GM19238 (cell line): ENCODE measurements around the gene INAFM2.
A peak's percentile ranks its signal among the peaks of the same experiment; 100 is the strongest.

Source experiments
- DNase-seq: peaks from one replicate; pipeline ENCODE4 v3.0.0; 2011; ENCODE audit warnings: low spot score; ENCODE audit not compliant: insufficient read length

INAFM2 gene

DNA sequence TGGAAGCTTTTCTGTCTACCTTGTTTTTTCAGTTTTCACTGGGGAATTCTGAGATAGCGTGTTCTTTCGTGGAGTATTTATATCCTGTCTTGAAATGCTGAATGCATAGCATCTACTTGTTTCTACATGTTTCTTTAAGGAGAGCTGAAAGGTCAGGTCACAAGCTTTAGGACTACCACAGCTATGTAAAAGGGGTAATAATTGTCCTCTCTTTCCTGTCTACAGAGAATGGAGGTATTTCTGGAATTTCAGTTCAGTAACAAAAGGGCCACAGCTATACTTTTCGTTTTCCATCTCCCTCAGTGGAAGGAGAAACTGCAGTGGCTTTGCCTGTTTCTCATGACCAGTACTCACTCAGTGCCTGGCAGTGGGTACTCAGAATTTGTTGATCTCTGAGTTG is 4.7 kb downstream of the INAFM2 start:
- no peak for DNase-seq

DNA sequence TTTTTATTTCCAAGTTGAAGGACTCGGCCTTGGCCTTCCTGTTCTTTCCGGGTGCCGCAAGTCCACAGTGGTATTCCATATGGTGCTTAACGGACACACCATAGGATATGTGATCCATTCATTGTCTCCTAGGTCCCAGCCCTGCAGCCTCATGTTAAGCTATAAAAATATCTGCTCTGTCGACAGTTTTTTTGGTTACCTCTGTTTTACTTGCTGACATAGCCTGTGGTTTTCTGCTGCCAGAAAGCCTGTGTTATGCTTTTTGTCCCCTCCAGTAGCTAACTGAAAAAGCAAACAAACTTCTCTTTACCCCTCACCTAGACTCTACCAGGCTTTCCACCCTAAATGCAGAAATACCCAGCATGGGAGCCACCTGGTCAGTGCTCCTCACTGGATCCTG is 5.3 kb downstream of the INAFM2 start:
- DNase-seq = no peak

DNA sequence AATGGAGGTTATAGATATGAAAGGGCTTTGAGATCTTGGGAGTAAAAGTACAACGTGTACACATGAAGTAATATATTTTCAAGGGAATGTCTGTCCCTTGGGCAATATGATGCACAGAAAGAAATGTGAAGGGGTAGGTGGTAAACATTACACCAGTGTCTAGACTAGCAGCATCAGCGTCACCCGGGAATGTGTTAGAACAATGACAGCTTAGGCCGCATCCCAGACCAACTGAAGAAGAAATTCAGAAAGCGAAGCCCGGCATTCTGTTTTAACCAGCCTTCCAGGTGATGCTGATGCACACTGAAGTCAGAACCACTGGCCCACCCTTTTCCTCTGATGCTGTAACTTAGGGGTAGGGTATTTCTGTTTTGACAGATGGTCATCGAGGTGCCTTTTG is 6.3 kb downstream of the INAFM2 start:
- no peak for DNase-seq

DNA sequence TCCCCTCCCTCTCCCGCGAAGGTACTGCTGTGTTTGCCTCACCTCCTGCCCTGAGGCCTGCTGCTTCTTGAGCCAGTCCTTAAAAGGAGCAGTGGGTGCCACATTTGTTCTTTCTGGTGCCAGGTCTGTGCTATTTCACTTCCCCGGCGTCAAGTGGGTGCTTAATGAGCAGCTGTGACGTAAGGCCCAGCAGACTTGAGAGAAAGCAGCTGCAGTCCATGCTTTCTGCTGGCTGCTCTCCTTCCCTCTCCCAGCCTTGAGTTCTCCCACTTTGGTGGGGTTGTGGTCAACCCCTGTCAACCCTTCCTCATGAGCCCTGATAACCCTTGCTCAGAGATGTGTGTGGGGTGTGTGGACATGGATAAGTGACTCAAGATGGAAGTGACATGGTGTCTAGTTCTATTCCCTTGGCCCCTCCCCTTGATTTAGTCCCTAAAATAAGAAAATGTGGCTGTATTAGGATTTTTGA is 6.9 kb downstream of the INAFM2 start:
- no peak for DNase-seq

DNA sequence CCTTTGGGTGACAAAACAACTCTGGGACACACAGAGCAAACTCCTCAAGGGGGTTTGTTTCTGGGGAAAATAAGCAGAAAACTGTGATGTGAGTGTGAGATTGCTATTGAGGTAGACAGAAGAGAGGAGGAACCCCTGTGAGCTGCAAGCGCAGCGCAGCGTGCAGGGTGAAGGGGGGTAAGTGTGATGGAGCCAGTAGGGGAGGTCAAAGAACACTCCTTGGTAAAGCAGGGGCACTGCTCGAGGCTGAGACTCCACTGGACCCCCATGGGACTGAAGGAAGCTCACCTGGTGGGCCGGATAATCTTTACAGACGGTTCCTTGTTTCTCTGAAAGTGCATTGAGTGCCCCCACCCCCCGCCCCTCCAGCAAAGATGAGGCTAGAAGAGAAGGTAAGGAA is 7.5 kb downstream of the INAFM2 start:
- DNase-seq = no peak

DNA sequence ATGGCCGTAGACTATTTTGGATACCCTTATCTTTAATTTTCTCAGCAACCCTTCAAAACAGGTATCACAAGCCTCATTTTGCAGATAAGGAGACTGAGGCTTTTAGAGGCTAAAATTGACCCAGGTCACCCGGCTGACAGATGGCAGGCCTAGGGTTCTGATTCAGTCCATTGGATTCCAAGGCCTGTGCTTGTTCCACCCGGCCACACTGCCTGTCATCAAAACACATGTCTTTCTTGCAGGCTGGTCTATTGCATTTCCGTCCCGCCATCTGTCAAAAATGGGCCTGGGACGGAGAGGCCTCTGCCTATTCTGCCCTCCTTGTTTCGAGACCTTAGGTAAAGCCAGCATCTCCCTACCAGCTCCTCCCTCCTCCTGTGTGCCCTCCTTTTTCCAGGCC is 8.1 kb downstream of the INAFM2 start:
- DNase-seq = no peak

DNA sequence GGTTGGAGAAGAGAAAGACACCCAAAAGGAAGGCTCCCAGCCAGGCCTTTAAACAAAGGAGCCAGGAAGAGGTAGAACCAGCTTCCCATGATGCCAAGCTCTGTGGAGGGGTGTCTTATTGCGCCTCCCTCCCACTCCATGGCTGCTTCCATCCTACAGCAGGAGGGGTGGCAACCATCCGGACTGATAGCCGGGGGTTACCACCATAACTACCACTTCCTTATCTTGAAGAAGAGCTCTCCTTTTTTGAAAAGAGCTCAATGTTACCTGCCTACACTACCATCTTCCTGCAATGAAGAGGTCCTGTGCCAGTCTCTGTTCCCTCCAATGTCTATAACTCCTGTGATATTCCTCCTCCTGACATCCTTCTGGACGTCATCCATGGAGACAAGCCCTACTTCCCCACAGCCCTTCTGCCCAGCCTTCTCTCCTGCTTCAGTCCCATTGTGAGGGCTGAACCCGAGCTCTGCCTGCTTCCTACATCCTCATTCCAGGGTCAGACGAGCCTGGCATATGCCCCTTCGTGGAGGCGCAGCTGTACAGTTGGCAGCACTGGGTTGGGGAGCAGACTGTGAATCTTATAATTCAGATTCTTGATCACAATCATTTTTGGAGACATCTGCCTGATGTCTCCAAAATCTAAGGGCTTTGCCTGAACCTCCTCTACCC is 8.8 kb downstream of the INAFM2 start:
- no peak for DNase-seq

DNA sequence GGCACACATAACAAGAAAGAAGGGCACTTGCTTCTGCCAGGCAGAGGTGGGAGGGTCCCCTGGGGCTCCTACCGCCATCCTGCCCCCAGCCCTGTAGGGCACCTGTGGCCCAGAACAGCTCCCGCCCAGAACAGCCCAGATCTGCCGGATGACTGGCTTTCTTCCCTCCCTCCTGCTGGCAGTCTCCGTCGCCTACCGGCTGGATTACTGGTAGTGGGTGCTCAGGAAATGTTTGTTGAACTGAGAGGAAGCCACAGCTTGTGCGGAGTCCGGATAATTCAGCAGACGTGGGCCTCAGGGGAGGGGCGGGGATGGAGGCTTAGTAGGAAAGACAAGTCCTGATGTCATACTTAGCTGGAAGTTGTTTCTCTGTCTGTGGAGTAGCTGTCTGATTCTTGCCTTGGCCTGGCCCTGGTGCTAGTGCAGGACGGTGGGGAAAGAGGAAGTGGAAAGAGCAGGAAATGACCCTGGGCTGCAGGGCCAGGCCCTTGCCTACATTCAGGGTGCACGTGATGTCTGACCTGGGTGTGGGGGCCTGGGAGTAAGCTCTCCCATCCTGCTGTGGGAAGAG is 10.5 kb downstream of the INAFM2 start:
- peak; percentile 53 for DNase-seq

DNA sequence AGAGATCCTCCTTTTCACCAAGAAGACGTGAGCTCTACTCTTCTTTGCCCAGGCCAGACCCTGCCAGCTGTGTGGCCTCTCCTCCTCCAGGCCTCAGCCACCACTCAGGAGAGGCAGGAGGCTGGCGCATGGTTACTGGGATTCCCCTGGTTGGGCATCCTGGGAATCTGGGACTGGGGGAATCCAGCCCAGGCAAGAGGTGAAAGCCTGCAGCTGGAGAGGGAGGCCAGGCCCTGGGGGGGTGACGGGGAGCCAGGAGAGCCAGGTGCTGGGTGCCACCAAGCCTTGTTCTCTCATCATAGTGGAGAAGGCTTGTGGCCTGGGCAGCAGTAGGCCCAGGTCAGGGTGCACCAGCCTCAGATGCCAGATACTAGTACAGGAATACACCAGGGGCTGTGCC is 11.0 kb downstream of the INAFM2 start:
- DNase-seq = no peak

DNA sequence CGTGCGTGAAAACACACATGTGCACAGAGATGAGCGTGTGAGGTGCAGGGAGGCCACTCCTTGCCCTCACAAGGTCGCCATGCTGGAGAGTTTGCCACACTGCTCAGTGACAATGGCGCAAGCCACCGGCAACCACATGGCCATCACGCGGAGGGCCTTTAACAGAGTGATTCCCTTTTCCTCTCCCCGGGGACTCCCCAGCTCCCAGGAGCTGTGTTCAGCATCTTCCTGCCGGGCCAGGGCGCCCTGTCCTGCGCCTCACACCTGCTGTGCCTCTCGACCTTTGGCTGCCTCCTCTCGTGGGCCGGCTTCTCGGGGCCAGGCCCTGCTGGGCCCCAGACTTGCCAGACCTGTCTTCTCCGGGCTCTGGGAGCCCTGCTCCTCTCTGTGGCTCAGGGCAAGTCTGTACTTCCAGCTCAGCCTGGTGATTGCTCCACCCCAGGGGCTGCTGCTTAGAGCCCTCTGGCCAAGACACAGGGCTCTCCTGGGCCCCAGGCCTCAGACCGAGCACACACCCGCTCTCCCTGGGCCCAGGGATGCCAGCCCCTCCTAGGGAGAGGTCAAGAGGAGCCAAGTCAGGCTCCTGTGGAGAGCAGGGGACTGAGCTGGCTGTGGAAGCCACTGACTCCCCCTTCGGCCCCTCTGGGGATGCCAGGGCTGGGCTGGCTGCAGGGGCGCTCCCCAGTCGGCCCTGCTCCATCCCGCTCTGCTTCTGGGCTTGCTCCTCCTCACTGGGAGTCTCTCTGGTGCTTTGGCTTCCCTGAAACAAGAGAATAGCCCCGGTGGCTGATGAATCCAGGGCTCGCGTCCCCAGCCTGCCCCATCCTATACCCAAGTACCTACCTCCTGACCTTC is 11.7 kb downstream of the INAFM2 start:
- no peak for DNase-seq

DNA sequence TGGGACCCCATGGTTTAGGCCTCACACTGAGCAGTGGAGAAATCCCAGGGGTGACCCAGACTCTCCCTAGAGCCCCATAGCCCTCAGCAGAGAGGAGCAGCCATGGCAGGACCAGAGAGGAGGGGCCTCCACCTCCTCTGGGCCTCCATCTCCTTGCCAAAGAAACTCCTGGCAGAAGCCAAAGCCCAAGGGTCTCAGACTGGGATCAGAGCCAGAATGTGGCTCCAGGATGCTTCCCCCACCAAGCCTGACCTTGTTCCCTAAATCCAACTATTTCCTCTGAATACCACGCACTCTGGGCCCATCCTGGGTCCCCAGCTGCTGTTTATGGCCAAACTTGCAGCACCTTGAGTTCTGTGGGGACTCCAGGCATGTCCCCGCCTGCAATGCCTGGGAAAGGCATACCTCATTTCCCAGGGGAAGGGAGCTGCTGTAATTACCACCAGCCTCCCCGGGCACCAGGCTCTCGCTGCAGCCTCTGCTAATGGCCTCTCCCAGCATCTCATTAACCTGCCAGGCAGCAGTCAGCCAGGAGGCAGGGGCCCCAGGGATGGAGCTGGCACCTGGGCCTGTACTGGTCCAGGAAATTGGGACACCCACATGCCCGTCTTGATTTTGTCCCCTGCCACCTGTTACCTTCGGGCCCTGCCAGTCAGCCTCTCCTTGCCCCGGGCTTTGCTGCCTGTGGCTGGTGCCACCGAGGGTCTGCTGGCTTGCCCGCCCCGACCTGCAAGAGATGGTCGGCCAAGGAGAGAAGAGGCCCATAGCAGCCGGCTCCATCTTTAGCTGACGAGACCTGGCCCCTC is 12.6 kb downstream of the INAFM2 start:
- no peak for DNase-seq

DNA sequence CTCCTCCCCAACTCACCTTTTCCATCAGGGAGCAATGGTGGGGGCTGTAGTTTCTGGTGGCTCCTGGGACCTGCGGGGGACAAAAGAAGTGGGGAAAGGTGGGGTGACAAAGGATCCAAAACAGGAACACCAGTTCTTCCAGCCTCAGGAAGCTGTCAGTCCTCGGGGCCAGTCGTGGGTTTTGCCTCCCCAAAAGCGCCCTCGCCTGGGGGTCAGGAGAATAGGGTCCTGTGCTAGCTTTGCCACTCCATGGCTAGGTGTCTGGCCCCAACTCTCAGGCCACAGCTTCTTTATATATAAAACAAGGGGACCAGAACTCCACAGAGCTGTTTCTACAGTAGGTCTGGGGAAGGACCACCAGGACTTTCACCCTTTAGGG is 13.2 kb downstream of the INAFM2 start:
- DNase-seq = peak; percentile 48

DNA sequence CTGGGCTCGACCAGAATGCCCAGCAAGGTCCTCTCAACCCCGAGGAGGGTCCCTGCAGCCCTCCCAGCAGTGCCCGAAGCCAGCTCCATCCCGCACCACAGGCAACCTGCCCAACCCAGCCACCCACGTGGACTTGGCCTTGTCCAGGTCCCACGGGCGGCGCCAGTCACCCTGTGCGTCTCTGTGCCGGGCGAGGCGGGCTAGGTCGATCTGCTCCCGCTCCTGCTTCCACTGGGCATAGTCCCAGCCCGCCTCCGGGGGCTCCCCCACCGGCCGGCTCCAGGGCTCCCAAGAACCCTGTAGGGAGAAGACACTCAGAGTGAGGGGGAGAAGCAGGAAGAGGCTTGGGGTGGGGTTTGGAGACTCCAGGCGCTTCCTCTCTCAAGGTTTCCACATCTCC is 14.1 kb downstream of the INAFM2 start:
- DNase-seq = no peak

DNA sequence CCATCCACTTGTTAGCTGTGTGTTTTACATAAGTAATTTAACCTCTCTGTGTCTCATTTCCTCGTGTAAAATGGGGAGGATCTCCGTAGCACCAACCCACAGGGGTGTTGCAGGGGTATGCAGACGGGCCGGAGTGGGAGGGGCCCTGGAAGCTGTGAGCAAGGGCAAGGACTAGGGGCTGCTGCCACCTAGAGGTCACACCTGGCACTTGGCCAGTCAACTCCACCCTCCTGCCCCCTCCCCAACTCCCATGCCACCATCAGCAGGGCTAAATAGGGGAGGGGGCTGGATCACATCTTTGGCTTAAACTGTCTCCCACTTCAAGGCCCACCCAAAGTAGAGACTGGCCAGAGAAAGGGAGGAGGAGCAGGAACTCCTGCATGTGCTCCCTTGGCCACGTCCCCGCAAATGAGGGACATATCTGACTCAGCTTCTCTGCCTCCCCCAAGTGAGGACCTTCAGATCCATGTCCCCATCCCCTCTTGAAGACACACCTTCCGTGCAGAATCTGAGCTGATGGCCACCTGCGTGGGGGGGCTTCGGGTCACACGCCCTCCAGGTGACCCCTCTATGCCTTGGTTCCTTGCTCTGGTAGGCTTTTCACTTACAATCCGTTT is 14.7 kb downstream of the INAFM2 start:
- peak; percentile 91 for DNase-seq

DNA sequence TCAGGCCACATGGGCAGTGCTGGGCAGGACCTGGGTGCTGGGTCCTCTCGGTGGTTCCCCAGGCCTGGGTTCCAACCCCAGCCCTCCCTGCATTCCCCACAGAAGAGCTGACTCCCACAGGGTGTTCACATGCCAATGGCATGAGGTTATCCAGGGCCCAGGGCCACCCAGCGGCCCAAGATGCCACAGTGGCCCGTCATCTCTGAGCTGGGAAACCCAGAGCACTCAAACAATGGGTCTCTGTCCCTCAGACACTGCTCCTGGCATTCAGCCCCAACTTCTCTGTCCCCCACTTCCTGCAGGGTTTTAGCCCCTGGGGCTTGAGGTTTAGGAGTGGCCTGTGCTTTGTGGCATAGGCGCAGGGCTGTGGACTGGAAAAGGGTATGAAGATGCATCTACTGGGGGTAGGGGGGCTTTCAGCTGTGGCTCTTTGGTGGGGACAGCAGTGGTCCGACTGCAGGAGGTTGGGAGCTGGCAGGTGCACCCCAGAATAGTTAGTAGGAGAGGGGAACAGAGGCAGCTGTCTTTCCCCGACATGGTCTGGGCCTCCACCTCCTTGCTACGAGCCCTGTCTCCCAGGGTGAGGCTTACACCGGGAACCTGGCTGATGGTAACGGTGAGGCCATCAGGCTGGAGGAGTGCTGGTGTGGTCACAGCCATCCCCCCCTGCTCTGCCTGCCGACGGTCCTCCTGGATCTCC is 15.6 kb downstream of the INAFM2 start:
- no peak for DNase-seq

DNA sequence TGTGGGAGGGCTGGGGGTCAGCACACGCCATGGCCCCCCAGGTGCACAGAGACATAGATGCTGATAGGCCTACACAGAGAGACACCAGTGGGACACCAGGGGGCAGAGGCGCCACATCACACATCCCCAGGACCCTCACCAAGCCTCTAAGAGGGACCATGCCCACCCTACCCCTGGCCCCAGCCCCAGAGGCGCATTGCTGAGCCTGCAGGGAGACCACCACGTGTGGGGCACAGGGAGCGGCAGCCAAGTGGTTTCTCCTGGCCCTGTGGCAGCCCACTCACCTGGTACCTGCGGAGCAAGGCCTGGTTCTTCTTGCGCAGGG is 16.1 kb downstream of the INAFM2 start:
- DNase-seq = no peak

DNA sequence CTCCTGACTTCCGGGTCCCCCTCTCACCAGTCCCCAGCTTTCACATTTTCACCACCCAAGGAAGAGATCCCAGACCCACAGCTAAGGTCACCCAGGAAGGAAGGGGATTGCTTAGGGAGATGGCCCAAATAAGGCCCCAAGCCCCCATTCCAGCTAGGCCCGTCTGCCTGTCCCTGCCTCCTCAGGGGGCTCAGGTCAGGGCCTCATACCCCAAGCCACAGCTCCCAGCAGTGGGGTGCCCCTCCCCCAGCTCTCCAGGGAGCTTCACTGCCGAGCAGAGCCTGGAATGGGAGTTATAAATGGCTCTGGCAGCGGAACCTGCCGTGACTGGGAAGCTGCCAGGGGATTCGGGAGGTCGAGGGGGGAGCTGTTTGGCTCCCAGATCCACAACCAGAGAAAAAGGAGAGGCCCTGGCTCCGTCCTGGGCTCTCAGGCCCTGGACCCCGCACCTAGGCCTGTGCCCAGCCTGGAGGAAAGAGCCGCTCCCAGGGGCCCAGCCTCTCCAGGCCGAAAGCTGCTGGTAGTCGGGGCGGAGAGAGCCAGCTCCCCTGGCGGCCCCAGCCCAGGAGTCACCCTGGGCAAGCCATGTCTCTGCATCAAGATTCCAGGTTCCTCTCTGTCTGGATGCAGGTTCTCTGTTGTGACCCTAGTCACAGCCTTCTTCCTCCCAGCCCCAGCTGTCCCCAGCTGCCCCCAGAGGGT is 16.7 kb downstream of the INAFM2 start:
- DNase-seq = no peak

DNA sequence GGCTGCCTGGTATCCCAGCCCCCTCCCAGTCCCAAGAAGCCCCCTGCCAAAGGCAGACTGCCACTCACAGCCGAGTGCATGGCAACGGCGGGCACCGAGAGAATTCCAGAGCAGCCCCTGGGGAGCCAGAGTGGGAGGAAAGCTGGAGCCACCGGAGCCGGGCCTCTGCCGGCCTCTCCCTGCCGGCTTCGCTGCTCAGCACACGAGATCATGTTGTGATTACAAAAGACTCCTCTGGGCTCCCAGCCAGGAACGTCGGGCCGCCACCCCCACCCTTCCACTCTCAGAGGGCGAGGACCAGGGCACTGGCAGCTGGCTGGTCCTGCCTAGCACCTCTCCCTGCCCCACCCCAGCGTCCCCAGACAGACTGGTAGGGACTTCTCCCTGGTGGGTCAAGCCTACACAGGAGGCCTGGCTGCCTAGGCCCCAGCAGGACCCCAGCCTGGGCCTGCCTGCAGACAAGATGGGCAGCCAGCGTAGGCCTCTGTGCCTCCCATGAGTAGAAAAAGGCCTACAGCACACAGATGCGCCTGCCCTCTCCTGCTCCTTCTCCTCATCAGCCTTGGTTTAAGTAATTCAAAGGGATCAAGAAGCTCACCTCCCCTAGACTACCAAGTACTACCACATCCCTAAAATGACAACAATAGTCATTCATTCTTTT is 17.4 kb downstream of the INAFM2 start, which contains the start of gene CCDC9B:
TSS of gene CCDC9B (minus strand) at position 200 of the 661 bp plus-strand sequence. CDS start at position 80, 120 bp downstream.
- DNase-seq = no peak
